HEK293 (cell line): Measurements from ENCODE around the gene MDM4.

Experiments used
- CTCF ChIA-PET: fragments of 350-600 bp; formaldehyde crosslinking; extraction: SDS; loops from one replicate; lab custom pipeline; 2021; ENCODE audit warnings: antibody characterized with exemption; lab: Yijun Ruan, JAX
- POLR2A ChIA-PET: fragments of 300-600 bp; formaldehyde crosslinking; extraction: SDS; loops from one replicate; lab custom pipeline; 2020; ENCODE audit warnings: antibody characterized with exemption, inconsistent platforms; lab: Yijun Ruan, JAX
- H3K27ac ChIP-seq: fragments of 200-500 bp; sonication (Bioruptor generic); 2 replicates; pipeline ENCODE4 v1.5.1; 2014; ENCODE audit warnings: low read depth, low read length, control low read depth, inconsistent platforms; ENCODE audit errors: extremely low read depth
- H3K36me3 ChIP-seq, 2 experiments: fragments of 200-500 bp in 1 of 2; sonication (Bioruptor generic) in 1 of 2; 1 replicate in 1 of 2; 2 replicates in 1 of 2; pipeline ENCODE4 v1.5.1; 2014 to 2017; ENCODE audit warnings: inconsistent platforms in 2 of 2, low read length in 2 of 2; ENCODE audit not compliant: control insufficient read depth in 2 of 2, insufficient read depth in 1 of 2
- H3K4me1 ChIP-seq: fragments of 200-500 bp; sonication (Bioruptor generic); 2 replicates; pipeline ENCODE4 v1.5.1; 2014; ENCODE audit warnings: mild to moderate bottlenecking, low read length, inconsistent platforms; ENCODE audit not compliant: control insufficient read depth, insufficient read depth
- H3K4me3 ChIP-seq: 2 replicates; pipeline ENCODE4 v1.5.1; 2011; ENCODE audit warnings: low read depth, mild to moderate bottlenecking, control low read depth, low read length, moderate library complexity
- H3K9me3 ChIP-seq: fragments of 200-500 bp; sonication (Bioruptor generic); 2 replicates; pipeline ENCODE4 v1.5.1; 2014; ENCODE audit warnings: low read depth, low read length, inconsistent platforms; ENCODE audit not compliant: control insufficient read depth, insufficient read depth
- KLF1 ChIP-seq: fragments of 450-650 bp; formaldehyde crosslinking; IDR thresholded peaks from 2 replicates; pipeline ENCODE4 v1.5.1; 2016; ENCODE audit warnings: missing biosample characterization, missing genetic modification characterization
- PRDM1 ChIP-seq: fragments of 450-650 bp; formaldehyde crosslinking; IDR thresholded peaks from 2 replicates; pipeline ENCODE4; 2016; ENCODE audit warnings: missing biosample characterization, missing genetic modification characterization
- SP7 ChIP-seq: fragments of 450-650 bp; formaldehyde crosslinking; IDR thresholded peaks from 2 replicates; pipeline ENCODE4 v1.5.1; 2016; ENCODE audit warnings: missing biosample characterization, missing genetic modification characterization
- ZFP37 ChIP-seq: fragments of 450-650 bp; formaldehyde crosslinking; IDR thresholded peaks from 2 replicates; pipeline ENCODE4 v1.5.1; 2016; ENCODE audit warnings: missing biosample characterization, missing genetic modification characterization
- ZIC2 ChIP-seq: fragments of 450-650 bp; formaldehyde crosslinking; IDR thresholded peaks from 2 replicates; pipeline ENCODE4 v1.5.1; 2016; ENCODE audit warnings: missing biosample characterization, missing genetic modification characterization
- ZNF114 ChIP-seq: fragments of 450-650 bp; formaldehyde crosslinking; IDR thresholded peaks from 2 replicates; pipeline ENCODE4 v1.5.0; 2017; ENCODE audit warnings: missing biosample characterization, missing genetic modification characterization
- ZNF138 ChIP-seq: fragments of 450-650 bp; formaldehyde crosslinking; IDR thresholded peaks from 2 replicates; pipeline ENCODE4 v1.5.1; 2016; ENCODE audit warnings: missing biosample characterization, missing genetic modification characterization, borderline replicate concordance
- ZNF140 ChIP-seq: fragments of 450-650 bp; formaldehyde crosslinking; IDR thresholded peaks from 2 replicates; pipeline ENCODE4 v1.5.1; 2016; ENCODE audit warnings: missing biosample characterization, missing genetic modification characterization
- ZNF211 ChIP-seq: fragments of 450-650 bp; formaldehyde crosslinking; IDR thresholded peaks from 2 replicates; pipeline ENCODE4 v1.5.1; 2016; ENCODE audit warnings: low read depth, missing biosample characterization, missing genetic modification characterization
- ZNF214 ChIP-seq: fragments of 450-650 bp; formaldehyde crosslinking; IDR thresholded peaks from 2 replicates; pipeline ENCODE4 v1.5.1; 2017; ENCODE audit warnings: missing biosample characterization, mild to moderate bottlenecking, missing genetic modification characterization, borderline replicate concordance
- ZNF24 ChIP-seq: fragments of 450-650 bp; formaldehyde crosslinking; IDR thresholded peaks from 2 replicates; pipeline ENCODE4 v1.5.1; 2016; ENCODE audit warnings: missing biosample characterization, missing genetic modification characterization
- ZNF274 ChIP-seq, 2 experiments: fragments of 200-500 bp in 1 of 2; fragments of 450-650 bp in 1 of 2; sonication (Bioruptor generic) in 1 of 2; formaldehyde crosslinking in 1 of 2; IDR thresholded peaks; 2 replicates each; pipeline versions ENCODE4 v1.5.1 to v1.6.1; 2014 to 2016; ENCODE audit warnings: borderline replicate concordance in 1 of 2, inconsistent platforms in 1 of 2, low read length in 1 of 2, missing biosample characterization in 1 of 2, missing genetic modification characterization in 1 of 2
- ZNF350 ChIP-seq: fragments of 450-650 bp; formaldehyde crosslinking; IDR thresholded peaks from 2 replicates; pipeline ENCODE4 v1.5.0; 2017; ENCODE audit warnings: missing biosample characterization, mild to moderate bottlenecking, missing genetic modification characterization
- ZNF37A ChIP-seq: fragments of 450-650 bp; IDR thresholded peaks from 2 replicates; pipeline ENCODE4 v1.5.1; 2018; ENCODE audit warnings: missing biosample characterization, missing genetic modification characterization
- ZNF426 ChIP-seq: fragments of 450-650 bp; formaldehyde crosslinking; IDR thresholded peaks from 2 replicates; pipeline ENCODE4 v1.5.1; 2017; ENCODE audit warnings: missing biosample characterization, missing genetic modification characterization, mild to moderate bottlenecking, inconsistent platforms, moderate library complexity
- ZNF549 ChIP-seq: fragments of 450-650 bp; IDR thresholded peaks from 2 replicates; pipeline ENCODE4 v1.5.1; 2018; ENCODE audit warnings: missing biosample characterization, missing genetic modification characterization, mild to moderate bottlenecking, inconsistent platforms, moderate library complexity
- ZNF558 ChIP-seq: fragments of 450-650 bp; formaldehyde crosslinking; IDR thresholded peaks from 2 replicates; pipeline ENCODE4 v1.5.1; 2016; ENCODE audit warnings: missing biosample characterization, missing genetic modification characterization
- ZNF654 ChIP-seq: fragments of 450-650 bp; formaldehyde crosslinking; IDR thresholded peaks from 2 replicates; pipeline ENCODE4 v1.5.1; 2016; ENCODE audit warnings: low read depth, missing biosample characterization, missing genetic modification characterization
- ZNF658 ChIP-seq: fragments of 450-650 bp; formaldehyde crosslinking; IDR thresholded peaks from 2 replicates; pipeline ENCODE4; 2016; ENCODE audit warnings: missing biosample characterization, missing genetic modification characterization
- ZNF776 ChIP-seq: fragments of 450-650 bp; formaldehyde crosslinking; IDR thresholded peaks from 2 replicates; pipeline ENCODE4 v1.5.0; 2017; ENCODE audit warnings: missing biosample characterization, missing genetic modification characterization, borderline replicate concordance
- ZNF792 ChIP-seq: fragments of 450-650 bp; formaldehyde crosslinking; IDR thresholded peaks from 2 replicates; pipeline ENCODE4 v1.5.1; 2016; ENCODE audit warnings: missing biosample characterization, missing genetic modification characterization
- ZSCAN23 ChIP-seq: fragments of 450-650 bp; formaldehyde crosslinking; IDR thresholded peaks from 2 replicates; pipeline ENCODE4 v1.5.1; 2016; ENCODE audit warnings: missing biosample characterization, missing genetic modification characterization
- TF ChIP-seq, protein P1 (sequence below): fragments of 450-650 bp; formaldehyde crosslinking; IDR thresholded peaks from 2 replicates; pipeline ENCODE4 v1.5.1; 2016; ENCODE audit warnings: missing biosample characterization, missing genetic modification characterization
- TF ChIP-seq, protein P2 (sequence below): fragments of 450-650 bp; formaldehyde crosslinking; IDR thresholded peaks from 2 replicates; pipeline ENCODE4 v1.5.1; 2016; ENCODE audit warnings: missing biosample characterization, missing genetic modification characterization
- TF ChIP-seq, protein P3 (sequence below): fragments of 450-650 bp; formaldehyde crosslinking; IDR thresholded peaks from 2 replicates; pipeline ENCODE4; 2016; ENCODE audit warnings: missing biosample characterization, missing genetic modification characterization
- TF ChIP-seq, protein P4 (sequence below): fragments of 450-650 bp; formaldehyde crosslinking; IDR thresholded peaks from 2 replicates; pipeline ENCODE4 v1.5.1; 2016; ENCODE audit warnings: missing biosample characterization, missing genetic modification characterization
- TF ChIP-seq, protein P5 (sequence below): fragments of 450-650 bp; IDR thresholded peaks from 2 replicates; pipeline ENCODE4 v1.5.1; 2018; ENCODE audit warnings: missing biosample characterization, mild to moderate bottlenecking, missing genetic modification characterization

MDM4 gene

DNA sequence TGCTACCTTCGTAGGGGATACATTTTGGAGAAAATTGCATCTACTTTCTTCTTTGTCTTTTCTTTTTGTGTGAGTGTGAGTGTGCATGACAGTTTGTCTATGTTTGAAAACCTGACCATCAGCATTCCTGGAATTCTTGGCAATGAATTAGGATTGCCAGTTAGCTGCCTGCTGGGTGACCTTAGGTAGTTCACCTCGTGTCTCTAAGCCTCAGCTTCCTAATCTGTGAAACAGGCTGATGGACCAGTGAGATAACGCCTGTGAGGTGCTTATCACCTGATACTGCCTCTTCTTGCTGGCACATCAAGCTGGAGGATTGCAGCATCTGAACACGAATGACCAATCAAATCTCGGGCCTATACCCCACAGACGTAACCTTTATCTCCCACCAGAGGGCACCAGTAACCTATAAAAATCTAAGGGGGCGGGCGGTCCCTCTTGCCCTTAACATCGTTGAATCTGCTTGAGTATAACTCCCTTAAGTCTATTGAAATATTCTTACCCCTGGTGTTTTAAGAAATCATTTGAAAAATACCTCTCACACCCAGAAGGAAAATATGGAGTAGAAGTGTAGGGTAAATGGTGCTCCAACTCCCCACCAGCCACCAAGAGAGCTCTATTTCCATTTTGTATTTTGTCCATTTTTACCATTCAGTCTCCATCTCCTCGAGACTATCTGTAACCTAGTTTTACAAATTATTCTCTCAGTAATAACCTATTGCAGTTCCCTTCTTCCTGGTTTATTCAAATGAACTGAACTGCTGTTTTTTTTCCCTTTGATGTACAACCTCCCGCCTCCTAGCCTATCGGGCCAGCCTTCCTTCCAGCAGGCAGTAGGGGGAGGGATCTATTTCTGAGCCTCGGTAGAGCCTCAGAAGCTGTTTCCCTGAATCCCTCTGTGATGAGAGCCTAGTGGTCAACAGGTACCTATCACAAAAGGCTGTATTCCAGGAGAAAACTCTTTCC, 49.7 kb downstream of the MDM4 start:
- POLR2A ChIA-PET, result interaction anchor here (1.0 kb wide), 2 partner anchors 50 to 198 kb away, joined by 3 to 4 read pairs; partner anchors contain the start of gene MDM4
- H3K27ac ChIP-seq, result no peak overlapping the region
- no peaks in the 10 kb centered on the region for H3K9me3 ChIP-seq
- no peaks in the 10 kb centered on the region for H3K4me1 ChIP-seq
- peaks cover 0 to 4% of the 10 kb centered on the region in 2 experiments; a peak in 1 of 3 replicates for H3K36me3 ChIP-seq
- CTCF ChIA-PET, result interaction anchor here (0.6 to 19.5 kb wide), 57 partner anchors 8 to 496 kb away, joined by 3 to 401 read pairs (median 4); no protein-coding TSS in a partner anchor
- H3K4me3 ChIP-seq, result no peak overlapping the region
- TF ChIP-seq, protein P1, sequence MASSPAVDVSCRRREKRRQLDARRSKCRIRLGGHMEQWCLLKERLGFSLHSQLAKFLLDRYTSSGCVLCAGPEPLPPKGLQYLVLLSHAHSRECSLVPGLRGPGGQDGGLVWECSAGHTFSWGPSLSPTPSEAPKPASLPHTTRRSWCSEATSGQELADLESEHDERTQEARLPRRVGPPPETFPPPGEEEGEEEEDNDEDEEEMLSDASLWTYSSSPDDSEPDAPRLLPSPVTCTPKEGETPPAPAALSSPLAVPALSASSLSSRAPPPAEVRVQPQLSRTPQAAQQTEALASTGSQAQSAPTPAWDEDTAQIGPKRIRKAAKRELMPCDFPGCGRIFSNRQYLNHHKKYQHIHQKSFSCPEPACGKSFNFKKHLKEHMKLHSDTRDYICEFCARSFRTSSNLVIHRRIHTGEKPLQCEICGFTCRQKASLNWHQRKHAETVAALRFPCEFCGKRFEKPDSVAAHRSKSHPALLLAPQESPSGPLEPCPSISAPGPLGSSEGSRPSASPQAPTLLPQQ, result no peak
- no peak for TF ChIP-seq ZNF114 (tag by site-specific recombination)
- TF ChIP-seq ZNF24, result no peak
- no peak for TF ChIP-seq SP7 (tag by site-specific recombination)
- no peak for TF ChIP-seq ZFP37
- no peak for TF ChIP-seq ZNF138 (tag by site-specific recombination)
- TF ChIP-seq ZNF211 (tag by site-specific recombination), result no peak
- TF ChIP-seq ZNF214 (tag by site-specific recombination), result no peak
- TF ChIP-seq, protein P2, sequence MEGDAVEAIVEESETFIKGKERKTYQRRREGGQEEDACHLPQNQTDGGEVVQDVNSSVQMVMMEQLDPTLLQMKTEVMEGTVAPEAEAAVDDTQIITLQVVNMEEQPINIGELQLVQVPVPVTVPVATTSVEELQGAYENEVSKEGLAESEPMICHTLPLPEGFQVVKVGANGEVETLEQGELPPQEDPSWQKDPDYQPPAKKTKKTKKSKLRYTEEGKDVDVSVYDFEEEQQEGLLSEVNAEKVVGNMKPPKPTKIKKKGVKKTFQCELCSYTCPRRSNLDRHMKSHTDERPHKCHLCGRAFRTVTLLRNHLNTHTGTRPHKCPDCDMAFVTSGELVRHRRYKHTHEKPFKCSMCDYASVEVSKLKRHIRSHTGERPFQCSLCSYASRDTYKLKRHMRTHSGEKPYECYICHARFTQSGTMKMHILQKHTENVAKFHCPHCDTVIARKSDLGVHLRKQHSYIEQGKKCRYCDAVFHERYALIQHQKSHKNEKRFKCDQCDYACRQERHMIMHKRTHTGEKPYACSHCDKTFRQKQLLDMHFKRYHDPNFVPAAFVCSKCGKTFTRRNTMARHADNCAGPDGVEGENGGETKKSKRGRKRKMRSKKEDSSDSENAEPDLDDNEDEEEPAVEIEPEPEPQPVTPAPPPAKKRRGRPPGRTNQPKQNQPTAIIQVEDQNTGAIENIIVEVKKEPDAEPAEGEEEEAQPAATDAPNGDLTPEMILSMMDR, result 0 out of 2 replicates have a peak, but pooled peaks have one; percentile 47
- TF ChIP-seq ZNF350 (tag by site-specific recombination), result no peak
- TF ChIP-seq KLF1 (tag by site-specific recombination), result no peak
- TF ChIP-seq ZIC2 (tag by site-specific recombination), result no peak
- TF ChIP-seq ZNF558, result no peak
- no peak for TF ChIP-seq ZNF658
- TF ChIP-seq ZNF140 (tag by site-specific recombination), result no peak
- TF ChIP-seq ZNF792 (tag by site-specific recombination), result no peak
- no peak for TF ChIP-seq ZNF426 (tag by site-specific recombination)
- no peak for TF ChIP-seq ZSCAN23 (tag by site-specific recombination)
- TF ChIP-seq ZNF274 (IDR thresholded peaks at IDR 0.05; ENCODE audit: low read length), result no peak
- no peak for TF ChIP-seq ZNF274 (tag by site-specific recombination; IDR thresholded peaks at IDR 0.05; ENCODE audit: borderline replicate concordance)
- TF ChIP-seq, protein P3, sequence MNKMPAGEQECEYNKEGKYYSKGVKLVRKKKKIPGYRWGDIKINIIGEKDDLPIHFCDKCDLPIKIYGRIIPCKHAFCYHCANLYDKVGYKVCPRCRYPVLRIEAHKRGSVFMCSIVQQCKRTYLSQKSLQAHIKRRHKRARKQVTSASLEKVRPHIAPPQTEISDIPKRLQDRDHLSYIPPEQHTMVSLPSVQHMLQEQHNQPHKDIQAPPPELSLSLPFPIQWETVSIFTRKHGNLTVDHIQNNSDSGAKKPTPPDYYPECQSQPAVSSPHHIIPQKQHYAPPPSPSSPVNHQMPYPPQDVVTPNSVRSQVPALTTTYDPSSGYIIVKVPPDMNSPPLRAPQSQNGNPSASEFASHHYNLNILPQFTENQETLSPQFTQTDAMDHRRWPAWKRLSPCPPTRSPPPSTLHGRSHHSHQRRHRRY (tag by site-specific recombination), result no peak
- TF ChIP-seq ZNF776 (tag by site-specific recombination), result no peak
- TF ChIP-seq PRDM1 (tag by site-specific recombination), result peak; percentile 34; the same call in 1 of the 2 replicates
- TF ChIP-seq, protein P4, sequence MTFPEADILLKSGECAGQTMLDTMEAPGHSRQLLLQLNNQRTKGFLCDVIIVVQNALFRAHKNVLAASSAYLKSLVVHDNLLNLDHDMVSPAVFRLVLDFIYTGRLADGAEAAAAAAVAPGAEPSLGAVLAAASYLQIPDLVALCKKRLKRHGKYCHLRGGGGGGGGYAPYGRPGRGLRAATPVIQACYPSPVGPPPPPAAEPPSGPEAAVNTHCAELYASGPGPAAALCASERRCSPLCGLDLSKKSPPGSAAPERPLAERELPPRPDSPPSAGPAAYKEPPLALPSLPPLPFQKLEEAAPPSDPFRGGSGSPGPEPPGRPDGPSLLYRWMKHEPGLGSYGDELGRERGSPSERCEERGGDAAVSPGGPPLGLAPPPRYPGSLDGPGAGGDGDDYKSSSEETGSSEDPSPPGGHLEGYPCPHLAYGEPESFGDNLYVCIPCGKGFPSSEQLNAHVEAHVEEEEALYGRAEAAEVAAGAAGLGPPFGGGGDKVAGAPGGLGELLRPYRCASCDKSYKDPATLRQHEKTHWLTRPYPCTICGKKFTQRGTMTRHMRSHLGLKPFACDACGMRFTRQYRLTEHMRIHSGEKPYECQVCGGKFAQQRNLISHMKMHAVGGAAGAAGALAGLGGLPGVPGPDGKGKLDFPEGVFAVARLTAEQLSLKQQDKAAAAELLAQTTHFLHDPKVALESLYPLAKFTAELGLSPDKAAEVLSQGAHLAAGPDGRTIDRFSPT, result no peak
- TF ChIP-seq ZNF549 (tag by site-specific recombination), result no peak
- TF ChIP-seq, protein P5, sequence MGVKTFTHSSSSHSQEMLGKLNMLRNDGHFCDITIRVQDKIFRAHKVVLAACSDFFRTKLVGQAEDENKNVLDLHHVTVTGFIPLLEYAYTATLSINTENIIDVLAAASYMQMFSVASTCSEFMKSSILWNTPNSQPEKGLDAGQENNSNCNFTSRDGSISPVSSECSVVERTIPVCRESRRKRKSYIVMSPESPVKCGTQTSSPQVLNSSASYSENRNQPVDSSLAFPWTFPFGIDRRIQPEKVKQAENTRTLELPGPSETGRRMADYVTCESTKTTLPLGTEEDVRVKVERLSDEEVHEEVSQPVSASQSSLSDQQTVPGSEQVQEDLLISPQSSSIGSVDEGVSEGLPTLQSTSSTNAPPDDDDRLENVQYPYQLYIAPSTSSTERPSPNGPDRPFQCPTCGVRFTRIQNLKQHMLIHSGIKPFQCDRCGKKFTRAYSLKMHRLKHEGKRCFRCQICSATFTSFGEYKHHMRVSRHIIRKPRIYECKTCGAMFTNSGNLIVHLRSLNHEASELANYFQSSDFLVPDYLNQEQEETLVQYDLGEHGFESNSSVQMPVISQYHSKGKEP (tag by site-specific recombination), result no peak
- TF ChIP-seq ZNF37A, result no peak
- TF ChIP-seq ZNF654 (tag by site-specific recombination), result peak; percentile 92
